Ecto neural progenitor cell (in vitro differentiated cells): Measurements from ENCODE around the gene EAF2.
A peak's percentile ranks its signal among the peaks of the same experiment; 100 is the strongest.
"Not testable (repeated sequence)": the region's sequence is repeated elsewhere in the genome, so short reads cannot be mapped to it uniquely, and the experiment has no call there.

Experiments used
- DNase-seq: peaks from one replicate; pipeline ENCODE4 v3.0.0-alpha.2; 2018; ENCODE audit warnings: low spot score

Gene EAF2

GRCh38 chr3:121863247-121863646 is 28.2 kb downstream of the EAF2 start:
- DNase-seq = not testable (repeated sequence)

- DNase-seq = no peak
Measured at GRCh38 chr3:121863801-121864200, 28.8 kb downstream of the EAF2 start.

GRCh38 chr3:121869736-121870135 is 34.7 kb downstream of the EAF2 start:
- DNase-seq = no peak

GRCh38 chr3:121870717-121871116 is 35.7 kb downstream of the EAF2 start:
- no peak for DNase-seq

GRCh38 chr3:121871430-121871829 is 36.4 kb downstream of the EAF2 start:
- no peak for DNase-seq

GRCh38 chr3:121878411-121878810 is 43.4 kb downstream of the EAF2 start:
- DNase-seq = no peak

GRCh38 chr3:121883507-121883906 is 48.5 kb downstream of the EAF2 start:
- no peak for DNase-seq

- no peak for DNase-seq
Measured at GRCh38 chr3:121885386-121885785, 50.4 kb downstream of the EAF2 start.

- no peak for DNase-seq
Measured at GRCh38 chr3:121894301-121894990, 59.4 kb downstream of the EAF2 start, which contains the start of gene SLC15A2. TSS of gene SLC15A2 (plus strand) at chr3:121894401. CDS start at chr3:121894477, 76 bp downstream.

- no peak for DNase-seq
Measured at GRCh38 chr3:121895121-121895520, 60.1 kb downstream of the EAF2 start.

GRCh38 chr3:121895736-121896135 is 60.7 kb downstream of the EAF2 start:
- DNase-seq = no peak

GRCh38 chr3:121896823-121897222 is 61.8 kb downstream of the EAF2 start:
- no peak for DNase-seq

- DNase-seq = no peak
Measured at GRCh38 chr3:121897296-121897695, 62.3 kb downstream of the EAF2 start.

- DNase-seq = no peak
Measured at GRCh38 chr3:121913305-121913990, 78.4 kb downstream of the EAF2 start.

GRCh38 chr3:121914081-121914998 is 79.3 kb downstream of the EAF2 start:
- peak; percentile 51 for DNase-seq

- DNase-seq = no peak
Measured at GRCh38 chr3:121916189-121916588, 81.2 kb downstream of the EAF2 start.

- no peak for DNase-seq
Measured at GRCh38 chr3:121918779-121919483, 83.9 kb downstream of the EAF2 start.

GRCh38 chr3:121924734-121925133 is 89.7 kb downstream of the EAF2 start:
- no peak for DNase-seq

GRCh38 chr3:121926380-121926779 is 91.4 kb downstream of the EAF2 start:
- DNase-seq = no peak
